Sciatic nerve (tissue), 2 donors: ENCODE results near the gene OLFML2B. TPM values are rescaled to one million over a fixed set of nuclear protein-coding genes. Genes with fewer than 3 reads are reported as not detected.
A peak's percentile ranks its signal among the peaks of the same experiment; 100 is the strongest.
"Not testable (repeated sequence)": the region's sequence is repeated elsewhere in the genome, so short reads cannot be mapped to it uniquely, and the experiment has no call there.

Source experiments
- ATAC-seq: fragments of 200-7000 bp; cut with Tn5 transposase; one replicate; pipeline ENCODE4 v1.9.1; 2020; ENCODE audit warnings: mild to moderate bottlenecking, moderate library complexity
- DNase-seq: peaks from one replicate; pipeline ENCODE4 v3.0.0-alpha.2; 2020; ENCODE audit warnings: low spot score
- intact Hi-C: fragments of 100-400 bp; cut with DNase I; formaldehyde crosslinking; loops from one replicate; pipeline ENCODE4 v1.14.2; 2022
- total RNA-seq: library from RNA; stranded (reverse); fragmentation: NEBNext Ultra II Directional; extraction: Animal tissue kit (Norgen Biotek cat#: 25700); gene quantifications from one replicate; pipeline ENCODE4 v1.2.1, GENCODE V29; 2021
- donor health status: DM: no; HTN: no; CAD: no.
- donor health status: DM: no; HTN: no; CAD: no.

Gene OLFML2B
- 50.3 TPM for total RNA-seq

GRCh38 chr1:162023547-162024501 is at the start of gene OLFML2B:
TSS of gene OLFML2B (minus strand) at chr1:162023869. CDS start at chr1:162023430, 439 bp downstream.
- intact Hi-C loops = no loop called here
- peak; percentile 83 for ATAC-seq
- peak; percentile 87 for DNase-seq

- no peak for ATAC-seq
- DNase-seq = no peak
- intact Hi-C loops = no loop called here
Observed at GRCh38 chr1:162072740-162073139, 49.1 kb upstream of the OLFML2B start.

- intact Hi-C loops = no loop called here
- DNase-seq (no peak), ATAC-seq (peak; percentile 36)
Observed at GRCh38 chr1:162070825-162071224, 47.2 kb upstream of the OLFML2B start.

- DNase-seq = no peak
- peak; percentile 39 for ATAC-seq
- intact Hi-C loops = no loop called here
Observed at GRCh38 chr1:162070094-162070748, 46.6 kb upstream of the OLFML2B start.

- intact Hi-C loops = no loop called here
- DNase-seq (peak; percentile 88), ATAC-seq (peak; percentile 94)
Observed at GRCh38 chr1:162069334-162070093, 45.8 kb upstream of the OLFML2B start, which contains the start of gene NOS1AP. TSS of gene NOS1AP (plus strand) at chr1:162069691. CDS start at chr1:162070178, 487 bp downstream.

- intact Hi-C loops = no loop called here
- DNase-seq = no peak
- no peak for ATAC-seq
Observed at GRCh38 chr1:162068301-162068700, 44.6 kb upstream of the OLFML2B start.

GRCh38 chr1:162067466-162067865 is 43.8 kb upstream of the OLFML2B start:
- ATAC-seq (no peak), DNase-seq (no peak)
- intact Hi-C loops = no loop called here

GRCh38 chr1:162066836-162067235 is 43.2 kb upstream of the OLFML2B start:
- intact Hi-C loops, DNase-seq, ATAC-seq: not testable (repeated sequence)

- intact Hi-C loops = no loop called here
- ATAC-seq = no peak
- DNase-seq = no peak
Observed at GRCh38 chr1:162065016-162065415, 41.3 kb upstream of the OLFML2B start.

GRCh38 chr1:162062542-162063015 is 38.9 kb upstream of the OLFML2B start:
- DNase-seq = no peak
- intact Hi-C loops = no loop called here
- no peak for ATAC-seq

GRCh38 chr1:162060314-162060713 is 36.6 kb upstream of the OLFML2B start:
- DNase-seq (no peak), ATAC-seq (no peak)
- intact Hi-C loops = no loop called here

GRCh38 chr1:162059721-162060120 is 36.1 kb upstream of the OLFML2B start:
- ATAC-seq (no peak), DNase-seq (no peak)
- intact Hi-C loops = loop anchor here (5.0 kb wide), 1 partner anchor 333 kb away; no protein-coding TSS in a partner anchor

GRCh38 chr1:162056579-162056978 is 32.9 kb upstream of the OLFML2B start:
- ATAC-seq = peak; percentile 9
- DNase-seq = no peak
- intact Hi-C loops = loop anchor here (5.0 kb wide), 1 partner anchor 336 kb away; no protein-coding TSS in a partner anchor

- peak; percentile 77 for DNase-seq
- peak; percentile 95 for ATAC-seq
- intact Hi-C loops = loop anchor here (5.0 kb wide), 1 partner anchor 336 kb away; no protein-coding TSS in a partner anchor
Observed at GRCh38 chr1:162056043-162056442, 32.4 kb upstream of the OLFML2B start.

GRCh38 chr1:162055062-162055461 is 31.4 kb upstream of the OLFML2B start:
- DNase-seq = no peak
- intact Hi-C loops = loop anchor here (5.0 kb wide), 1 partner anchor 337 kb away; no protein-coding TSS in a partner anchor
- no peak for ATAC-seq

GRCh38 chr1:162053949-162054348 is 30.3 kb upstream of the OLFML2B start:
- intact Hi-C loops, ATAC-seq, DNase-seq: not testable (repeated sequence)

- ATAC-seq = no peak
- intact Hi-C loops = no loop called here
- DNase-seq = no peak
Observed at GRCh38 chr1:162046921-162047320, 23.3 kb upstream of the OLFML2B start.

GRCh38 chr1:162042361-162042760 is 18.7 kb upstream of the OLFML2B start:
- ATAC-seq (no peak), DNase-seq (no peak)
- intact Hi-C loops = no loop called here

- intact Hi-C loops = no loop called here
- no peak for DNase-seq
- ATAC-seq = no peak
Observed at GRCh38 chr1:162040657-162041056, 17.0 kb upstream of the OLFML2B start.
